HT1080 (cell line): ENCODE data around the gene TNK1. TPM values are rescaled to one million over a fixed set of nuclear protein-coding genes. Genes with fewer than 3 reads are reported as not detected.
"Not testable (repeated sequence)": the region's sequence is repeated elsewhere in the genome, so short reads cannot be mapped to it uniquely, and the experiment has no call there.

Source experiments
- DNase-seq: peaks from one replicate; pipeline ENCODE4 v3.0.0-alpha.2; 2015; ENCODE audit warnings: low read depth
- total RNA-seq: library from RNA; depleted of rRNA; stranded (reverse); fragments of >200 nt; shearing (Covaris generic); gene quantifications from 2 replicates; pipeline ENCODE4 v1.2.3, GENCODE V29; 2014

The TNK1 gene
- total RNA-seq, 1 experiment from 2014 or later = 0.24 TPM

- DNase-seq = peak; percentile 48
Measured at GRCh38 chr17:7354262-7354843, 26.5 kb upstream of the TNK1 start.

GRCh38 chr17:7355053-7355452 lies 25.8 kb upstream of the TNK1 start, which contains the start of gene TMEM95:
Gene TMEM95, plus strand, starts transcription at chr17:7355156. Its CDS starts 49 bp downstream, at chr17:7355205.
- DNase-seq = no peak

- no peak for DNase-seq
Measured at GRCh38 chr17:7355573-7355972, 25.3 kb upstream of the TNK1 start.

GRCh38 chr17:7356072-7356549 lies 24.8 kb upstream of the TNK1 start:
- peak; percentile 75 for DNase-seq

- no peak for DNase-seq
Measured at GRCh38 chr17:7356756-7357155, 24.1 kb upstream of the TNK1 start.

- DNase-seq = no peak
Measured at GRCh38 chr17:7357381-7357780, 23.5 kb upstream of the TNK1 start.

GRCh38 chr17:7361906-7362305 lies 19.0 kb upstream of the TNK1 start:
- DNase-seq = no peak

- peak; percentile 51 for DNase-seq
Measured at GRCh38 chr17:7363311-7363710, 17.6 kb upstream of the TNK1 start.

GRCh38 chr17:7365963-7366362 lies 14.9 kb upstream of the TNK1 start:
- DNase-seq = not testable (repeated sequence)

- no peak for DNase-seq
Measured at GRCh38 chr17:7367083-7367482, 13.8 kb upstream of the TNK1 start.

GRCh38 chr17:7367918-7368598 lies 12.8 kb upstream of the TNK1 start:
- no peak for DNase-seq

GRCh38 chr17:7368599-7368994 lies 12.3 kb upstream of the TNK1 start:
- not testable (repeated sequence) for DNase-seq

- no peak for DNase-seq
Measured at GRCh38 chr17:7369825-7370224, 11.1 kb upstream of the TNK1 start.

GRCh38 chr17:7370853-7371252 lies 10.0 kb upstream of the TNK1 start:
- no peak for DNase-seq

GRCh38 chr17:7374353-7374752 lies 6.5 kb upstream of the TNK1 start:
- DNase-seq = no peak

- DNase-seq = no peak
Measured at GRCh38 chr17:7379134-7379533, 1.8 kb upstream of the TNK1 start.

GRCh38 chr17:7380321-7380720 lies 568 bp upstream of the TNK1 start:
- DNase-seq = no peak

- no peak for DNase-seq
Measured at GRCh38 chr17:7382901-7383300, 2.0 kb downstream of the TNK1 start.

GRCh38 chr17:7383371-7383741 lies 2.5 kb downstream of the TNK1 start:
- no peak for DNase-seq

- DNase-seq = no peak
Measured at GRCh38 chr17:7383742-7384488, 3.0 kb downstream of the TNK1 start.

GRCh38 chr17:7384489-7385081 lies 3.7 kb downstream of the TNK1 start:
- no peak for DNase-seq

GRCh38 chr17:7388856-7389255 lies 8.0 kb downstream of the TNK1 start:
- DNase-seq = no peak
